NCI-H1930 (cell line): ENCODE measurements around the gene CEACAM16.
"Not testable (repeated sequence)": the region's sequence is repeated elsewhere in the genome, so short reads cannot be mapped to it uniquely, and the experiment has no call there.

Source experiments
- DNase-seq, 2 experiments: peaks; one replicate each; lab custom pipeline; 2025; lab: John Stamatoyannopoulos, UW

CEACAM16 gene

GRCh38 chr19:44698492-44699201 is at the start of gene CEACAM16:
Gene CEACAM16, plus strand, starts transcription at chr19:44699151. Its CDS starts 2,306 bp downstream, at chr19:44701457.
- no peak for DNase-seq

- no peak for DNase-seq
Observed at GRCh38 chr19:44649578-44650145, 49.3 kb upstream of the CEACAM16 start.

- DNase-seq, result no peak
Observed at GRCh38 chr19:44653343-44653742, 45.6 kb upstream of the CEACAM16 start.

GRCh38 chr19:44653977-44654774 is 44.8 kb upstream of the CEACAM16 start:
- DNase-seq, result no peak

- peak in 1 of 2 experiments; percentile 30 for DNase-seq
Observed at GRCh38 chr19:44657211-44657921, 41.6 kb upstream of the CEACAM16 start.

GRCh38 chr19:44658069-44658733 is 40.8 kb upstream of the CEACAM16 start:
- DNase-seq, result no peak

GRCh38 chr19:44660081-44660480 is 38.9 kb upstream of the CEACAM16 start:
- DNase-seq, result no peak

GRCh38 chr19:44661205-44661604 is 37.7 kb upstream of the CEACAM16 start:
- DNase-seq, result no peak

- no peak for DNase-seq
Observed at GRCh38 chr19:44661904-44662303, 37.0 kb upstream of the CEACAM16 start.

- DNase-seq, result no peak
Observed at GRCh38 chr19:44662691-44663385, 36.1 kb upstream of the CEACAM16 start.

GRCh38 chr19:44663996-44664395 is 35.0 kb upstream of the CEACAM16 start:
- no peak for DNase-seq

- DNase-seq, result no peak
Observed at GRCh38 chr19:44664976-44665375, 34.0 kb upstream of the CEACAM16 start.

GRCh38 chr19:44666852-44667556 is 31.9 kb upstream of the CEACAM16 start:
- peak in 1 of 2 experiments; percentile 27 for DNase-seq

- DNase-seq, result no peak
Observed at GRCh38 chr19:44668985-44669764, 29.8 kb upstream of the CEACAM16 start.

- not testable (repeated sequence) for DNase-seq
Observed at GRCh38 chr19:44670027-44670426, 28.9 kb upstream of the CEACAM16 start.

GRCh38 chr19:44671400-44671799 is 27.6 kb upstream of the CEACAM16 start, which contains the start of gene CEACAM19:
Gene CEACAM19, plus strand, starts transcription at chr19:44671482. Its CDS starts 450 bp downstream, at chr19:44671932.
- no peak for DNase-seq

- no peak for DNase-seq
Observed at GRCh38 chr19:44672226-44672625, 26.7 kb upstream of the CEACAM16 start.

- DNase-seq, result no peak
Observed at GRCh38 chr19:44673510-44673909, 25.4 kb upstream of the CEACAM16 start.

GRCh38 chr19:44675521-44675920 is 23.4 kb upstream of the CEACAM16 start:
- DNase-seq, result no peak
